Central memory CD8-positive, alpha-beta T cell (primary cell): ENCODE measurements around the gene CLDN22.

ENCODE experiments used
- ATAC-seq: fragments of 150-1000 bp; cut with Tn5 transposase; replicated peaks from 2 replicates; pipeline ENCODE4 v1.10.0; 2022; ENCODE audit warnings: mild to moderate bottlenecking, moderate FRiP score, moderate number of reproducible peaks; ENCODE audit not compliant: poor library complexity, severe bottlenecking; ENCODE audit errors: extremely low read depth
- DNase-seq, 2 donors: peaks; one replicate each; pipeline ENCODE4 v3.0.0; 2021; ENCODE audit warnings: low spot score in 2 of 2
- H3K27ac Mint-ChIP-seq: one replicate; pipeline ENCODE4 v1.8.0; 2022; ENCODE audit warnings: low read depth, mild to moderate bottlenecking, moderate library complexity, mixed read lengths
- H3K27me3 Mint-ChIP-seq: one replicate; pipeline ENCODE4 v1.8.0; 2022; ENCODE audit warnings: mixed read lengths
- H3K36me3 Mint-ChIP-seq: one replicate; pipeline ENCODE4 v1.8.0; 2022; ENCODE audit warnings: mild to moderate bottlenecking, moderate library complexity, mixed read lengths; ENCODE audit not compliant: insufficient read depth
- H3K4me1 Mint-ChIP-seq: one replicate; pipeline ENCODE4 v1.8.0; 2022; ENCODE audit warnings: mixed read lengths
- H3K4me3 Mint-ChIP-seq: one replicate; pipeline ENCODE4 v1.8.0; 2022; ENCODE audit warnings: mild to moderate bottlenecking, moderate library complexity, mixed read lengths
- H3K9me3 Mint-ChIP-seq: one replicate; pipeline ENCODE4 v1.8.0; 2022; ENCODE audit warnings: mixed read lengths

The CLDN22 gene

GRCh38 chr4:183285886-183286285 lies 34.2 kb downstream of the CLDN22 start:
- no peaks in the 10 kb centered on the region for H3K9me3 Mint-ChIP-seq

GRCh38 chr4:183284965-183285364 lies 35.1 kb downstream of the CLDN22 start:
- H3K36me3 Mint-ChIP-seq: peaks cover 1% of the 10 kb centered on the region

More at GRCh38 chr4:183285886-183286285, 34.2 kb downstream of the CLDN22 start:
- Mint-ChIP-seq H3K27me3 (peaks cover 30% of the 10 kb centered on the region), H3K4me3 (no peak overlapping the region), H3K4me1 (no peaks in the 10 kb centered on the region), H3K36me3 (peaks cover 1% of the 10 kb centered on the region), H3K27ac (no peak overlapping the region)
- DNase-seq: no peak
- no peak for ATAC-seq

GRCh38 chr4:183284258-183284785 lies 35.8 kb downstream of the CLDN22 start:
- ATAC-seq: no peak
- Mint-ChIP-seq H3K27me3 (peaks cover 30% of the 10 kb centered on the region), H3K4me3 (no peak overlapping the region), H3K4me1 (no peaks in the 10 kb centered on the region), H3K27ac (no peak overlapping the region), H3K9me3 (no peaks in the 10 kb centered on the region), H3K36me3 (peaks cover 1% of the 10 kb centered on the region)
- DNase-seq: no peak

More at GRCh38 chr4:183284965-183285364, 35.1 kb downstream of the CLDN22 start:
- DNase-seq (no peak), ATAC-seq (no peak)
- H3K4me1 Mint-ChIP-seq: no peaks in the 10 kb centered on the region
- H3K9me3 Mint-ChIP-seq: no peaks in the 10 kb centered on the region
- H3K4me3 Mint-ChIP-seq: no peak overlapping the region
- H3K27ac Mint-ChIP-seq: no peak overlapping the region
- H3K27me3 Mint-ChIP-seq: peaks cover 30% of the 10 kb centered on the region

GRCh38 chr4:183276106-183276505 lies 44.0 kb downstream of the CLDN22 start:
- Mint-ChIP-seq H3K4me3 (no peak overlapping the region), H3K9me3 (no peaks in the 10 kb centered on the region), H3K36me3 (peaks cover 3% of the 10 kb centered on the region), H3K27ac (no peak overlapping the region), H3K4me1 (no peaks in the 10 kb centered on the region), H3K27me3 (no peaks in the 10 kb centered on the region)
- ATAC-seq (no peak), DNase-seq (no peak)

- no peak for ATAC-seq
- Mint-ChIP-seq H3K9me3 (no peaks in the 10 kb centered on the region), H3K27me3 (no peaks in the 10 kb centered on the region), H3K27ac (no peak overlapping the region), H3K4me1 (no peaks in the 10 kb centered on the region), H3K36me3 (peaks cover 5% of the 10 kb centered on the region), H3K4me3 (no peak overlapping the region)
- no peak for DNase-seq
These were observed 47.7 kb downstream of the CLDN22 start for GRCh38 chr4:183272384-183272783.

- Mint-ChIP-seq H3K27me3 (peaks cover 11% of the 10 kb centered on the region), H3K27ac (no peak overlapping the region), H3K9me3 (no peaks in the 10 kb centered on the region), H3K4me3 (no peak overlapping the region), H3K4me1 (no peaks in the 10 kb centered on the region), H3K36me3 (peaks cover 4% of the 10 kb centered on the region)
- DNase-seq: no peak
- no peak for ATAC-seq
These were observed 51.5 kb downstream of the CLDN22 start for GRCh38 chr4:183268556-183268955.
